ENCODE measurements around the gene MRFAP1. TPM values are rescaled to one million over a fixed set of nuclear protein-coding genes. Genes with fewer than 3 reads are reported as not detected.
A peak's percentile ranks its signal among the peaks of the same experiment; 100 is the strongest.

MRFAP1 gene
- total and polyA plus RNA-seq, 8 donors: 70.2 to 178 (median 108) TPM

DNA sequence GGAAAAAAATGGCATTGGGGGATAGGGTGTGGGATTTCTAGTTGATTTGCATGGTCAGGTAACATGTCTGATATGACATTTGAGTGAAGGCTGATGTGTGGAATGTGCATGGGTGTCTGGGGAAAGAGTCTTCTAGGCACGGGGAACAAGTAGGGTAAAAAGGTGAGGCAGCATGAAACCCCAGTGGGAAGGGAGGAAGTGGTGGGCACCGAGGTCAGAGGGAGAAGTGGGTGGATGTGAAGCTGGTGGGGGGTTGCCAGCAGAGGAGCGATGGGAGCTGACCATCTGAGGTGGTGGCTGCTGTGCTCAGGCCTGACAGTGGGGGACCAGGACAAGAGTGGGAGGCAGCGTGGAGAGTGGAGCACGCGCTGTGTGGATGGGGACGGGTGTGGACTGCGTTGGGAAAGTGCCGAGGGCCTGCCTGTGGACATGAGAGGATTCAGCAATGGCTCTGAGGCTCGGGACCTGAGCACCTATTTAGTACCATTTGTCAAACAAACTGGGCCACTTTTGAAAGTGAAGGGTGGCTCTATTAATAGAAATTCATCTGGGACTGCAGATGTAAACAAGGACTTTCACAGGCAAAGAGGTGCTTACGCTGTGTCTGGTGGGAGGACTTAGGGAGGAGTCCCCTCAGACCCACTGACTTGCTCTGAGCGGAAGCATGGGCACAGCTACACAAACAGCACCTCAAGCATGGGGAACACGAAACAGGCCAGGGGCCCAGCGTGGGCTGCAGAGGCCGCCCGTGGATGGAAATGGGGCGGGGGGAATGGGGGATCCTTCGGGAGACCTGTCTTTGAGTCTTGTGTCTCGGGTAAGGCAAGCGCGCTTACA is 36.5 kb downstream of the MRFAP1 start:
- peak in 1 of 6 donors; percentile 28 for DNase-seq
- 90 to 91% methylated on average over 21 of the region's 21 CpGs for WGBS, 2 donors
- Histone ChIP-seq H3K4me3 (no peak overlapping the region), H3K27me3 (no peaks in the 10 kb centered on the region), H3K4me1 (peaks cover 8 to 24% (median 18%) of the 10 kb centered on the region in 3 donors), H3K36me3 (no peaks in the 10 kb centered on the region), H3K9me3 (no peaks in the 10 kb centered on the region), H3K27ac (no peak overlapping the region)
- ATAC-seq: no peak
- TF ChIP-seq, protein P1, sequence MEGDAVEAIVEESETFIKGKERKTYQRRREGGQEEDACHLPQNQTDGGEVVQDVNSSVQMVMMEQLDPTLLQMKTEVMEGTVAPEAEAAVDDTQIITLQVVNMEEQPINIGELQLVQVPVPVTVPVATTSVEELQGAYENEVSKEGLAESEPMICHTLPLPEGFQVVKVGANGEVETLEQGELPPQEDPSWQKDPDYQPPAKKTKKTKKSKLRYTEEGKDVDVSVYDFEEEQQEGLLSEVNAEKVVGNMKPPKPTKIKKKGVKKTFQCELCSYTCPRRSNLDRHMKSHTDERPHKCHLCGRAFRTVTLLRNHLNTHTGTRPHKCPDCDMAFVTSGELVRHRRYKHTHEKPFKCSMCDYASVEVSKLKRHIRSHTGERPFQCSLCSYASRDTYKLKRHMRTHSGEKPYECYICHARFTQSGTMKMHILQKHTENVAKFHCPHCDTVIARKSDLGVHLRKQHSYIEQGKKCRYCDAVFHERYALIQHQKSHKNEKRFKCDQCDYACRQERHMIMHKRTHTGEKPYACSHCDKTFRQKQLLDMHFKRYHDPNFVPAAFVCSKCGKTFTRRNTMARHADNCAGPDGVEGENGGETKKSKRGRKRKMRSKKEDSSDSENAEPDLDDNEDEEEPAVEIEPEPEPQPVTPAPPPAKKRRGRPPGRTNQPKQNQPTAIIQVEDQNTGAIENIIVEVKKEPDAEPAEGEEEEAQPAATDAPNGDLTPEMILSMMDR (IDR thresholded peaks at IDR 0.05): no peak
- FAIRE-seq: no peak
- intact Hi-C loops (cut with DNase I): no loop called here

DNA sequence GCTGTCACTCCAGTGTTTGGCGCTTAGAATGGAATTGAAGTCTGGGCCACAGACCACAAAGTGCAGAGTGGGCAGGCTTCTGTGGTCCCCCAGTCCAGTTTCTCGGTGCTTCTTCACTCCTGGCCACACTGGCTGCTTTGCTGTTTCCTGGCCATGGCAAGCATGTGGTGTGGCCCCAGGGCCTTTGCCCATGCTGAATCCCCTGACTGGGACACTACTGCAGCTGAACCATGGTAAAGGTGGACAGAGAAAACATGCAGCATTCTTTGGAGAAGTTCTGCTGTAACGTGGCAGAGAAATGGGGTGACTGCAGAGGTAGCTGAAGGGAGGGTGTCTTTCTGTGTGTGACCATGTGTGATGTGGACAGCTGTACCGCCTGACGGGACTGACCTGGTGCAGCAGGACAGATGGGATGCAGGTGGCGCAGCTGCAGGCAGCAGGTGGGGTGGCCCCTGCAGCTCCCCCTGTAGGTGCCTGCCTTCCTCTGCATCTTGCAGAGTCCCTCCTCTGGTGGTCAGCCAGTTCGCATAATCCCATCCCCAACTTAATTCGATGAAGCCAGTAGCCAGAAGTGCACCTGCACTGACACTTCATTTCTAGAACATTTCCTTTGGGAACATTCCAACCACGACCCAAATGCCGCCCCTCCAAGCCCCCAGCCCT is 40.0 kb downstream of the MRFAP1 start:
- ATAC-seq (no peak), DNase-seq (no peak), FAIRE-seq (no peak)
- TF ChIP-seq, protein P1 (IDR thresholded peaks at IDR 0.05): no peak
- 89 to 91% methylated on average over 10 of the region's 10 CpGs for WGBS, 2 donors
- Histone ChIP-seq H3K27me3 (no peaks in the 10 kb centered on the region), H3K4me1 (peaks cover 2 to 13% (median 11%) of the 10 kb centered on the region in 3 donors), H3K36me3 (no peaks in the 10 kb centered on the region), H3K27ac (no peak overlapping the region), H3K9me3 (no peaks in the 10 kb centered on the region), H3K4me3 (no peak overlapping the region)
- intact Hi-C loops (cut with DNase I): no loop called here

DNA sequence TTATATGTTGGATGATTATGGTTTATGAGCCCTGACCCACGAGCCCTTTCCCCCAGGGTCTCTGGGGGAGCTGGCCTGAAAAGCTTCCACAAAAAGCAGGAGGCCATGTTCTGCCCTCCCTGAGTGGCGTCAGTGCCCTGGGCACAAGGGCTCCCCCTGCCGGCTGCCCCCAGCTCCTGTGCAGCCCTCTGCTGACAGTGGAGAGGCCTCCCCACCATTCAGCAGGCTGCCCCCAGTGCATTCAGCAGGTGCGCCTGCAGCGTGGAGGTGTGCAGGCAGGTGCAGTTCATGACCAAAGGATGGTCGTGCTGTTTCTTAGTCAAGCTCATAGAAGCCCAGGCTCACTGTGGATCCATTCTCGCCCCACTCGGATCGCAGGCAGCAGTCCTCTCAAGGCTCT is 40.7 kb downstream of the MRFAP1 start:
- H3K4me3 ChIP-seq: no peak overlapping the region
- FAIRE-seq (no peak), ATAC-seq (peak in 2 of 4 donors; percentile 20 to 30), DNase-seq (no peak)
- intact Hi-C loops (cut with DNase I): no loop called here
- TF ChIP-seq, protein P1 (IDR thresholded peaks at IDR 0.05): no peak
- H3K36me3 ChIP-seq: no peaks in the 10 kb centered on the region
- H3K9me3 ChIP-seq: no peaks in the 10 kb centered on the region
- H3K4me1 ChIP-seq: peaks cover 0 to 7% (median 4%) of the 10 kb centered on the region in 3 donors
- no peaks in the 10 kb centered on the region for H3K27me3 ChIP-seq
- WGBS, 2 donors: 80 to 89% methylated on average over 9 of the region's 9 CpGs
- H3K27ac ChIP-seq: no peak overlapping the region

DNA sequence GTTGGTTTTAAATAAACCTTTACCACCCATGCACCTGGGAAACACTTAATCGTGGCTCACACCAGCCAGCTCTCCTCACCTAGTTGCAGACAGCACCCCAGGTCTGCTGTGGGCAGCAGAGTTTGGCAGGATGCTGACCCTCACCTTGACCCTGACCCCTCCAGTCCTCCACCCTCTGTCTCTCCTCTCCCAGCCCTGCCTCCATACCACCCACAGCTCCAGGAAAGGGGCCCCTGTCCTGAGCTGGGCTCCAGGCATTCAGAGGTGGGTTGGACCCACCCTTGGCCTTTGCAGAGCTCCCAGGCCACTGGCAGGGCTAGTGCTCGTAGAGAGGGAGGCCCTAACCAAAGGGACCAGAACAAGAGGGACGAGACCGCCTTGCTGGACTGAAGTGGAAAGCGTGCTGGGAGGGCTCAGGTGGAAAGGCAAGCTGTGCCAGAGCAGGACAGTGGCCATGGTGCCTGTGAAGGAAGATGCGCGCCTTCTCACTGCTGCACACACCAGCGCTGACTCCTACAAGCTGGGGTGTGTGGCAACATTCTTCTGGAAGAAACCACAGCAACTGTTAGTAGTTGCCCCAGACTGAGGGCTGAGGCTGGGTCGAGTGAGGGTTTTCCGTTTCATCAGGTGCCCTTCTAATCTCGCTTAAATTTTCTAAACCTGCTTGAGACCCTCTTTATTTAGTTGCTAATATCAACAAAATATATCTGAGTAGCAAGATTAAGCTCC is 42.5 kb downstream of the MRFAP1 start:
- intact Hi-C loops (cut with DNase I): no loop called here
- TF ChIP-seq, protein P1 (IDR thresholded peaks at IDR 0.05): no peak
- no peaks in the 10 kb centered on the region for H3K9me3 ChIP-seq
- no peaks in the 10 kb centered on the region for H3K27me3 ChIP-seq
- H3K27ac ChIP-seq: no peak overlapping the region
- 72 to 83% methylated on average over 11 of the region's 11 CpGs for WGBS, 2 donors
- no peaks in the 10 kb centered on the region for H3K4me1 ChIP-seq
- DNase-seq (no peak), FAIRE-seq (no peak), ATAC-seq (no peak)
- no peak overlapping the region for H3K4me3 ChIP-seq
- no peaks in the 10 kb centered on the region for H3K36me3 ChIP-seq

All from pancreas (tissue), 10 donors.